ENCODE data around the gene ARFGEF2.

DNA sequence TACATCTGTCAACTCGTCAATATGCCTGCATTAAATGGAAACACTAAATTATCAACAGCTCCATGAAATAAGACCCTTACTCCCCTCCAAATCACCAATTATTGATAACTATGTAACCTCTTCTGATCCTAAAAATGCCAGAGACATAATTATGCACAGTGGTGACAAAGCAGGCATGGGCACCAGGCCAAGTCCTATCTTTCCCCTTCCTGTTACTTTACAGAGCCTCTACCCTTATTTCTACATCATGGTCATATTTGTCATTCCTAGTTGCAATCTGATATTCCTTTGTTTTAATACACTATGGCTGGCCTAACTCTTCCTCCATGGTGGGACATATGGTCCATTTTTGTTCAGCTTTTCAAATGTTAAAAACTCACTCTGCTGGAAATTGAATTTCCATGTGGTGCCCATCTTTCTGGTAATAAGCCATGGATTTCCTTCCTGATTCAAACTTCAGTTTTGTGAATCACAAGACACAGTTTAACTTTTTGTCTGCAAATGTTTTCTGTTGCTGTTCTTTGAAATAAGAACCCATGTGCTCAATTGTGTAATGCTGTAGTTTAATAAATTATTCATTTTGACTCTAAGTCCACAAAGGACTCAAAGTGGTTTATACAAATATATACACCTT is 41.8 kb upstream of the ARFGEF2 start:
- TF ChIP-seq, protein P1, sequence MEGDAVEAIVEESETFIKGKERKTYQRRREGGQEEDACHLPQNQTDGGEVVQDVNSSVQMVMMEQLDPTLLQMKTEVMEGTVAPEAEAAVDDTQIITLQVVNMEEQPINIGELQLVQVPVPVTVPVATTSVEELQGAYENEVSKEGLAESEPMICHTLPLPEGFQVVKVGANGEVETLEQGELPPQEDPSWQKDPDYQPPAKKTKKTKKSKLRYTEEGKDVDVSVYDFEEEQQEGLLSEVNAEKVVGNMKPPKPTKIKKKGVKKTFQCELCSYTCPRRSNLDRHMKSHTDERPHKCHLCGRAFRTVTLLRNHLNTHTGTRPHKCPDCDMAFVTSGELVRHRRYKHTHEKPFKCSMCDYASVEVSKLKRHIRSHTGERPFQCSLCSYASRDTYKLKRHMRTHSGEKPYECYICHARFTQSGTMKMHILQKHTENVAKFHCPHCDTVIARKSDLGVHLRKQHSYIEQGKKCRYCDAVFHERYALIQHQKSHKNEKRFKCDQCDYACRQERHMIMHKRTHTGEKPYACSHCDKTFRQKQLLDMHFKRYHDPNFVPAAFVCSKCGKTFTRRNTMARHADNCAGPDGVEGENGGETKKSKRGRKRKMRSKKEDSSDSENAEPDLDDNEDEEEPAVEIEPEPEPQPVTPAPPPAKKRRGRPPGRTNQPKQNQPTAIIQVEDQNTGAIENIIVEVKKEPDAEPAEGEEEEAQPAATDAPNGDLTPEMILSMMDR (IDR thresholded peaks at IDR 0.05): no peak
- TF ChIP-seq POLR2A (IDR thresholded peaks at IDR 0.05): no peak
